Activated CD4-positive, alpha-beta T cell treated with anti-CD3 and anti-CD28 coated beads, Interleukin-2, amount 50 U/mL, for 4 hours (primary cell): ENCODE data around the gene CCDC78.

Experiments
- DNase-seq, 2 experiments: peaks; one replicate each; pipeline ENCODE4 v3.0.0-alpha.2; 2020

The CCDC78 gene

GRCh38 chr16:736936-737481 lies 10.8 kb upstream of the CCDC78 start:
- DNase-seq, result no peak

DNA sequence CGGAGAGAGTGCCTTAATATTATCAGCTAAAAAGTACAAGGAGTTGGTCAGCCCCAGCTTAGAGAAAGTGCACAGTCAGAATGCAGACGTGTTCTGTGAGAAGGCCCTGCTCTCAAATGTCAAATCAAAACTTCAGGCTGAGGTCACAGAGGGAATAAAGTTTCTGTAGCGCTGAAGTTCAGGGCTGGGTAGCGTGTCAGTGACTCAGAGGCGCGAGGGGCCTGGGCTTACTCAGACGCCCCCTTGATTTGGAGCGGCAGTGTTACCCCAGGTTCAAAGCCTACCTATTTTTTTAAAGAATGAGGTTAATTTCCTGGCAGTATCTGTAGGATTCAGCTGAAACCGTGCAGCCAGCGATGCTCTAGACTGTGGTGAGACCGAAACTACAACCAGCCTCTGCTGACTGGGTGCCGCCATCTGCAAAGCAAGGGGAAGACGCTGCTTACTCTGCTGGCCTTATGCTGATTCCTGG lies 9.8 kb upstream of the CCDC78 start:
- no peak for DNase-seq

DNA sequence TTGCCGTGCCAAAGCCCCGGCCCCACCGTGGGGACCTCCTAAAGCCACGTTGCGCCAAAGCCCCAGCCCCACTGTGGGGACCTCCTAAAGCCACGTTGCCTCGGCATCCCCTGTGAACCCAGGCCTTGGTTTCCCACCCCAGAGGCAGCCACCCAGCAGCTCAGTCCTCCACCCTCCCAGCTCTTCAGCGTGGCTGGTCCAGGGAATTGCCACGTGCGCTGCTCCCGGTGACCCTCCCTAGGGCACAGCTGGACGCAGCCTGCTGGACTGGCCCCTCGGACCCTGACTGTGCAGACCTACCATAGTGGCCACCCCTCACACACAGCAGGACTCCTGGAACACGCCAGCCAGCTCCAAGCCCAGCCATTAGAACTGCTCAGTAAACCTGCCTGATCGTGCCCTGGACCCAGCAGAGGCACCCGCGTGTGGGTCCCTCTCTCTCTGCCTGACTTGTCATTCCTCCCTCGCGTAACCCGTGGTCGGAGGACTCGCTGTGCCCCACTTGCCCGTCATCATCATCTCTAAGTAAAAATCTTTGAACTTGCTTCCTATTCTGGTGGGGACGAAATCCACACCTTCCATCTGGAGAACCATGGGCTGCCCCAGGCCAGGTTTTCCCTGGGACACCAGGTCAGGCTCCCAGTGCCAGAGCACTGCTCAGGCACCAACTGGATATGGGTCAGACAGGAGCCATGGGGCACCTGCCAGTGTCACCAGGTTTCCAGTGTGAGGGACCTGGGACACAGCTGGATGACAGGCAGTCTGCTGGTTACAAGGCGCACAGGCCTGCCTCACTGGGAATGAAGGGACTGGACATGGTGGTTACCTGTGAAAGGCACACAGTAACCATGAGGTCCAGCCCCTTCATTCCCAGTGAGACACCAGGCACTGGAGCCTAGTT lies 9.0 kb upstream of the CCDC78 start:
- DNase-seq, result no peak

DNA sequence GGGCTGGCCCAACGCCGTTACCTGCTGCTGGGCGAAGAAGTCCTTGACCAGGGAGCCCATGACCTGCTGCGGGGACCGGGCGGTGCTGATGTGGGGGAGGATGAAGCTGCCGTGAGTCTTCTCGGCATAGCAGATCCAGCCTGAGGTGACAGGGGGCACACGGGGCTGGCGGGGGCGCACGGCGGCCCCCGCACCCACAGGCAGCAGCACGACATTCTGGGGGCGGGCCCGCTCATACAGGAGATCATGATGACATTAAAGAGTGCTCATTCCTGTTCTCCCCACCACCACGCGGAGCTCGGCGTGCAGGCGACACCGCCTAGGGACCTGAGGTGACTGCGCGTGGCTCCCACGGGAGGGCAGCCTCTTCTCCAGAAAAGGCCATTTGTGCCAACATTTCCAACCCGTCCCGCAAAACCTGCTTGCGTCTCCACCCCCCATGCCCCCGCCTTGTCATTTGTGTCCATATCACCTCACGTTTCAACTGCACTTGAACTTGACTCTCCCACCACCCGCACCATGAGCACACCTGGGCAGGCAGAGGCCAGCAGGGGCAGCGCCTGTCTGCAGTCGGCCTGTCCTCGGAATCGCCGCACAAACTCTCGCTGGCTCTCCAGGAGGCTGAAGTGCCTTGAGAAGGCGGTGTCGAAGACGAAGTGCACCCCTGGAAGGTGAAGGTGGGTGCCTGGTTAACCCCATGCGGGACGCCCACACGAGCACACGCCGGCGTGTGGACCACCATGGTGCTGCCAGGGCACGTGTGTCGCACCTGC lies 8.2 kb upstream of the CCDC78 start:
- no peak for DNase-seq

DNA sequence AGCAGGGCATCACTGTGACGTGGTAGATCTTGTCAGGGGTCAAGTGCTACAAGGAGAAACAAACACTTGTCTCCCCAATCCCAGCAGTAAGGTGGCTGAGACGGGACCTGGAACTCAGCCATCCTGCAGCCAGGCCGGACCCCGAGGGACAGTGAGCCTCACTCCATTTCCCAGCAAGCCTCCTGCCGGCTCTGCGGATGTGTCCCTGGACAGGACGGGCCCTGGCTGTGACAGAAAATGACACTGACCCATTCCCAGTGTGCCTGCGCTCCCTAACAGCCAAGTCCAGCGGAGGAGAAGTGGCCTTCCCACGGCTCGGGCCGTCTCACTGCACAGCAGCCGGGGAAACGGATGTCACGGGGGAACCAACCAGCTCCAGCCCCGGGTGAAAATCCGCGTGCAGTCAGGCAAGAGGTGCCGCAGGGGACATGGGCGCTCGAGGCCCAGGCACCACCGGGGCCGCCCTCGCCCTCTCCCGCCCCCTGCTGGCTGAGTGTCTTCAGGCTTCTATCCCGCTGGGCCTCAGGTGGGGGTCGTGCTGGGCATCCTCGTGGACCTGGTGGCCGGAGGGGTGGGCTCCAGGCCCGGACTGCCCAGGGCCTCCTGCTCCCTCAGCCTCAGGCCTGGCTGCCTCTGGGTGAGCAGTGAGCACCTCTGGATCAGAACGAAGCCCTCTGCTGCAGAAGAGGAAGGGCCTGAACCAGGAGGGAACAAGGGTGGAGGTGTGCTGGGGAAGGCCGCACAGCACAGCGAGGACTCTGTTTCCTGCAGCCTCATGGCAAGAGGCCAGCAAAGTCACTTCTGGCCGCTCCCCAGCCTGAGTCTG lies 7.4 kb upstream of the CCDC78 start:
- no peak for DNase-seq

GRCh38 chr16:732936-733335 lies 6.7 kb upstream of the CCDC78 start:
- no peak for DNase-seq

- DNase-seq, result no peak
Measured at GRCh38 chr16:732332-732731, 6.1 kb upstream of the CCDC78 start.

GRCh38 chr16:730666-731509 lies 4.6 kb upstream of the CCDC78 start:
- DNase-seq, result no peak

DNA sequence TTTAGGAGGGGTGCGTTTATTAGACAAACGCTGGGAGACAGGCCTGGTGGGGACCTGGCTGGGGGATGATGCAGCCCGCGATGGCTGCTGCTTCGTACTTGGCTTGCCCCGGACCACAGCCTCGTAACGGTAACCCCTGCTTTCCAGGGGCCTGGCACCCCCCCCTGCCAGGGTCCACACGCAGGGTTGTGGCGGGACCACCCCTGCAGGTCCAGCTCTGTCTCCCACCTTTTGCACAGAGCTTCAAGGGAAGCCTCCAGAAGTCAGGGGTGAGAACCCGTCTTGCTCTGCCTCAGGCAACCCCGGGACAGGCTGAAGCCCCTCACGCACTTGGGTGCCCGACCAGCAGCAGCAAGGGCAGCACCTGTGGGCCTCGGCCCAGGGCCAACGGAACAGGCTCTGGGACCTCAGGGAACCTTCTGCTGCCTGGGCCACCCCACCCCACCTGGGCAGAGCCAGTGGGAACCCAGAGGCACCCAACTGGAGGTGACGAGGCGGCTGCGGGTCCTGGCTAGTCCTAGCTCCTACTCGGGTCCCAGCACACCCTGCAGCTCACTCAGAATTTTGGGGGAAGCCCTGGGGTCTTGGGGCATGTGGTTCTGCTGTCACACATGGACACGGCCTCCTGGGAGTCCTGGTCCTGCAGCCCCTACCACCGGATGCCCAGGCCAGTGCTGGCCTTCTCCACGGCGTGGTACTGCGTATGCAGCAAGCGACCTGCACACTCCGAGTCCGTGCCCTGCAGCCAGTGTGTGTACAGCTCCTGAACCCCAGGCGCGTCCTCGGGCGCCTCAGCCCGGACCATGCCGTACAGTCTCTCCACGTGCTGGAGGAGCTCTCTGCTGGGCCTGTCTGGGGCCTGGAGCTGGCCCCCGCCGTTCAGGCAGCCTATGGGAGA lies 3.8 kb upstream of the CCDC78 start:
- no peak for DNase-seq

DNA sequence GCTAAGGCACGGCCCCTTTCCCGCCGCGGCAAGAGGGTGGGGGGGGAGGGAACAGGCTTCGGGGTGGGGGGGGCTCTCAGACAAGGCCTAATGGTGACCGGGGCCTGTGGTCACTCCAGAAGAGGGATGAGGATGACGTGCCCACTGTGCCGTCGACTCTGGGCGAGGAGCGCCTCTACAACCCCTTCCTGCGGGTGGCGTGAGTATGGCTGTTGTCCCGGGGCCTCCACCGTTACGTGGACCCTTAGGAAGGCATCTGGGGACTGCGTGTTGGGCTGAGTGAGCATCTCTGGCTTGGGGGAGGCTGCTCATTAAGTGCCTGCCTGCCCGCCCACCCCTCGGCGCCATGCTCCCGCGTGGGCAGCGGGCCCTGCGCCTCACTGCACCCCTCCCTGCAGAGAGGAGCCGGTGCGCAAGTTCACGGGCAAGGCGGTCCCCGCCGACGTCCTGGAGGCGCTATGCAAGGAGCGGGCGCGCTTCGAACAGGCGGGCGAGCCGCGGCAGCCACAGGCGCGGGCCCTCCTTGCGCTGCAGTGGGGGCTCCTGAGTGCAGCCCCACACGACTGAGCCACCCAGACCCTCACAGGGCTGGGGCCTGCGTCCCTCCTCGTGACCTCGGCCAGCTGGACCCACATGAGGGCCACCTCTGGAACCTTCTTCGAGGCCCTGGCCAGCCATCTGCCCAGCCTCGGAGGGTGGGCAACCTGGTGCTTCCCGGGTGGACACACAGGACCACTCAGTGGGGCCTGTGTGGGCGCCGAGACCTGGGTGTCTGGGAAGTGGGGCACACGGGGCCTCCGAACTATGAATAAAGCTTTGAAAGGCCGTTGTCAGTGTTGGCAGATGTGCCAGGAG lies 2.9 kb upstream of the CCDC78 start:
- DNase-seq, result no peak

GRCh38 chr16:728131-728889 lies 2.1 kb upstream of the CCDC78 start:
- DNase-seq, result peak; percentile 34 to 35

DNA sequence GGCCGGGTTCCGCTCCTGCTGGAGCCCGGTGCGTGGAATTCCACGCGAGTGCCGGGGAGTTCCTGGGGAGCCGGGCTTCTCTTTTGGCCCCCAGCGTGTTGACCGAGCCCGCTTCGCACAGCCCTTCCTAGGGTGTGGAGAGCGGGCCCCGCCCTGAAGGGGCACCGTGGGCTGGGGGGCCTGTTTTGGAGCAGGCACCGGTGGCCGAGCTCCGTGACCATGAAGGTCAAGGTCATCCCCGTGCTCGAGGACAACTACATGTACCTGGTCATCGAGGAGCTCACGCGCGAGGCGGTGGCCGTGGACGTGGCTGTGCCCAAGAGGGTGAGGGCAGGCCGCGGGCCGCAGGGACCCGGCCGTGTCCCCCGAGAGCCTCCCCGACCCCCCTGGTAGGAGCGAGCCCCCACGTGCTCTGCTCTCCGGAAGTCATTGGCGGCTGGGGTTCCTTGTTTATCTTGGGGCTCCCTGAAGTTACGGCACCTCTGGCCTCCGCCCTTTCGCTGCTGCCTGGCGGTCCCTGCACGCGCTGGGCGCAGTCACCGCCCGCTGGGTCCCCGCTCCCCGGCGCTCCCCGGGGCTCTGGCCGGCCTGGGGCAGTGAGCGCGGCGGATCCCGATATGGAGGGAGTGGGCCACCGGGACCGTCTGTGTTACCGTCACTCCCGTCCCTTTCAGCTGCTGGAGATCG lies 1.2 kb upstream of the CCDC78 start:
- DNase-seq, result no peak

DNA sequence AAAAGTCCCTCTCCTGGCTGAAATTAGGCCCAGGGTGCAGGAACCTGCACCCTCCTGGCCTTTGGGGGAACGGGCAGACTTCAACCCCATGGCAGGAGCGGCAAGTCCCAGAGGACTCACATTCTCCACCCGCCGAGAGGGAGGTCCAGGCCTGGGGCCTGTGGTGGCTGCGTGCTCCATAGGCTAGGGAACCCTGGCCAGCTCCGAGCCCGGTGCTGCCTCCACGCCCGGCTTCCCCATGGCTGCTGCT lies 130 bp downstream of the CCDC78 start:
- DNase-seq, result no peak

DNA sequence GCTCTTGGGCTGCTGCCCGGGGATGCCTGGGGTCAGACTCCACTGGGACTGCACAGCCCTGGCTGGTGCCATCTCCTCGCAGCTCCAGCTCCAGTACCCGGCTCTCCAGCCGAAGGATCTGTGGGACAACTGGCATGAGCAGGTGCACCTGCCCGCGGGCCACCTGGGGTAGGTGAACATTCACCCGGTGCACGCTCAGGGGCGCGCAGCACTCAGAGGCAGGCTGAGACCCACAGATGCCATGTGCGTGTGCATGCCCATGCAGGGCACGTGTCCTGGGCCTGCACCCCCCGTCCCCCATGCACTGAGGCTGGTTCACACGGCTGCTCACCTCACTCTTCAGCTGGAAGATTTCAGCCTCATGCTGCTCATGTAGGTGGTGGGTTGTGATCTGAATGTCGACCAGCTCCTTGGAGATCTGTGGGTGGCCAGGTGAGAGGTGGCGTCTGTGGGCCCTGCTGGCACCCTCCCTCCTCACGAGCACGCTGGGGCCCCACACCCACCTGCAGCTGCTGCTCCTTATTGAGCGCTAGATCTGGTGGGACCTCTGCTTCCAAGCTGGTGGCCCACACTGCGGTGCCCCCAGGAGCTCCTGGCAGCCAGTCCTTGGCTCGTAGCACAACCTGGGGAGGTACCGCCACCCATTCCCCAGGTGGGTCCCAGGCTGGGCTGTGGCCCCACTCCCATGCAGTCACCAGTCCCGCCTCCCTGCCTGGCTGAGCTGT lies 618 bp downstream of the CCDC78 start:
- DNase-seq, result no peak

GRCh38 chr16:725041-725376 lies 1.2 kb downstream of the CCDC78 start:
- DNase-seq, result no peak

DNA sequence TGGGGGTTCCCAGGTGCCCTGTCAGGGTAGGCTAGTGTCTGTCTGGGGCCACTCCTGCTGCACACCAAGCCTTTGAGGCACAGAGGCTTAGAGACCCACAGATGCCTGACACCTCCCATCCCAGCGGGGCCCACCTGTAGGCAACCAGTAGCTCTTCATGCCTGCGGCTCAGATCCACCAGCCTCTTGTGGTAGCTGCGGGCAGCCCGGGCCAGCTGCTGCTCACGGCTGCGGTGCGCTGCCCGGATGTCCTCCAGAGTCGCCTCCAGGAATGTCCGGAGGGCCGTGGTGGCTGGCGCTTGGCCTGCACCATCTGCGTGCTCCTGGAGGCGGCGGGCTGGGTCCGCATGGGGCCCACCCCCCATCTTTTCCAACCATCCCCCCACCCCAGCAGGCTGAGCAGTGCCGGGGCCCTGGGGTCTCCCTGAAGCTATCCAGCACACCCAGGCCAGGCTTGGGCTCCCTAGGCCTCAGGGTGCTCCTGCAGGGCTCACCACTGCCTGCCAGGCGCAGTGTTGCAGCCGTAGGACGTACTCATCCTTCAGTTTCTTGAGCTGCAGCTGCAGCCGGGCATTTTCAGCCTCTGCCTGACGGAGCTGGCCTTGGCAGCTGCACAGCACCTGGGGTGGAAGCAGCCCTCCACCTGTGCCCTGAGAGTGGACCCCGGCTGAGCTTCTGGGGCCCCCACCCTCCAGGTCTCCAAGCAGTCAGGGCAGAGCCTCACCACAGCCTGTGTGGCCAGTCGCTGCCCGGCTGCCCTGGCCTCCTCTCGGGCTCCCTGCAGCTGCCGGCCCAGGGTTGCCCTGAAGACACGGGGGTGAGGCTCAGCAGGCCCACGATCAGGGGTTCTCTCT lies 1.8 kb downstream of the CCDC78 start:
- DNase-seq, result no peak

DNA sequence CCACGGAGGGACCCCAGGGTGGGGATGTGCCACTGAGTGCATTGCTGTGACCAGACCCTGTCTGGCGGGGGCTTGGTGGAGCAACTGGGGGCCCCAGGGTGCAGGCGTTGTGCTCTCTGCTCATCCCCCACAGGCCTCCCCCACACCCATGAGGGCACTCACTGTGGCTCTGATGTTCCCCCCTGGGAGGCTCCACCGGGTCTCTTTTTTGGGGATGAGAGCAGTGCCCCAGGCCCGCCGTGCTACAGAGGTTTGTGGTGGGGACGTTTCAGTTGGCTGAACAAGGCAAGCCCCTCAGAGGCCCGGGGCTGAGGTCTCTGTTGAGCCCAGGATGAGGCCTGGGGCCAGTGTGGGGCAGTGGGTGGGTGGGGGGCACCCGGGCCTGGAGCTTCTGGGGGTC lies 2.5 kb downstream of the CCDC78 start:
- no peak for DNase-seq
